ENCODE measurements around the gene ABCA12. TPM values are rescaled to one million over a fixed set of nuclear protein-coding genes. Genes with fewer than 3 reads are reported as not detected.

Gene ABCA12
- polyA plus RNA-seq, 1 of the 3 experiments (the other 2 are of a cell fraction), result 0.07 TPM

DNA sequence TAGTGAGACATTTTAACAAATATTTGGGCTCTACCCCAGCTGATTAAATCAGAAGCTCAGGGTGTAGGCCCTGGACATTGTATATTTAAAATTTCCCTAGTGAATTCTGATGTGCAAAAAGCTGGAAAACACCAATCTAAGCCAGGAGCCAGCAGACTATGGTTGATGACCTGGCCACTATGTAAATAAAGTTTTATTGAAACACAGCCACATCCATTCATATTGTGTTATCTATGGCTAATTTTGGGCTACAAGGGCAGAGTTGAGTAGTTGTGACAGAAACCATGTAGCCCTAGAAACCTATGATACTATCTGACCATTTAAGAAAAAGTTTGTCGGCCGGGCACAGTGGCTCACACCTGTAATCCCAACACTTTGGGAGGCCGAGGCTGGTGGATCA lies 243.0 kb downstream of the ABCA12 start:
- H3K79me2 ChIP-seq (ENCODE audit: insufficient read depth), result no peaks in the 10 kb centered on the region
- 88% methylated on average over 3 of the region's 3 CpGs for WGBS (ENCODE audit: low lambda C conversion rate)
- H3K36me3 ChIP-seq (replicated peaks in 1 of 2; ENCODE audit: control insufficient read depth in 1 of 2, insufficient read depth in 2 of 2, low read length in 1 of 2), result no peaks in the 10 kb centered on the region
- ChIA-PET CTCF (no interaction called here), POLR2A (no interaction called here)
- no peak overlapping the region for H3K27ac ChIP-seq (ENCODE audit: low read depth in 2 of 2, low read length in 1 of 2)
- H2AFZ ChIP-seq (ENCODE audit: low read depth), result no peak overlapping the region
- H3K9me2 ChIP-seq, result no peaks in the 10 kb centered on the region
- no peak overlapping the region for H3K4me2 ChIP-seq
- no peak overlapping the region for H3K9ac ChIP-seq
- no peak overlapping the region for H3K4me3 ChIP-seq (ENCODE audit: low read depth in 2 of 2, low read length in 1 of 2)
- DNase-seq, result no peak
- H3K9me3 ChIP-seq, result no peaks in the 10 kb centered on the region
- H3K4me1 ChIP-seq (ENCODE audit: control insufficient read depth in 1 of 2, insufficient read depth in 2 of 2, low read depth in 1 of 2, low read length in 1 of 2), result no peaks in the 10 kb centered on the region
- no peaks in the 10 kb centered on the region for H3K27me3 ChIP-seq (ENCODE audit: insufficient read depth)
- TF ChIP-seq, protein P1, sequence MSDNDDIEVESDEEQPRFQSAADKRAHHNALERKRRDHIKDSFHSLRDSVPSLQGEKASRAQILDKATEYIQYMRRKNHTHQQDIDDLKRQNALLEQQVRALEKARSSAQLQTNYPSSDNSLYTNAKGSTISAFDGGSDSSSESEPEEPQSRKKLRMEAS (IDR thresholded peaks at IDR 0.05; ENCODE audit: low read depth), result no peak
- TF ChIP-seq RAD21 (IDR thresholded peaks at IDR 0.05; ENCODE audit: low read length) (no peak), FOSL2 (IDR thresholded peaks at IDR 0.05; ENCODE audit: borderline replicate concordance, low read depth) (no peak), MEF2A (IDR thresholded peaks at IDR 0.05; ENCODE audit: borderline replicate concordance, low read depth) (no peak), POLR2AphosphoS5 (IDR thresholded peaks at IDR 0.05; ENCODE audit: low read depth, low read length) (no peak), TCF12 (IDR thresholded peaks at IDR 0.05) (no peak), RXRA (IDR thresholded peaks at IDR 0.05; ENCODE audit: borderline replicate concordance, low read depth) (no peak), RCOR1 (IDR thresholded peaks at IDR 0.05; ENCODE audit: low read length) (no peak), GABPA (IDR thresholded peaks at IDR 0.05; ENCODE audit: low read depth) (no peak), EZH2phosphoT487 (IDR thresholded peaks at IDR 0.05; ENCODE audit: borderline replicate concordance, low read depth) (no peak), JUND (IDR thresholded peaks at IDR 0.05) (no peak), TEAD4 (IDR thresholded peaks at IDR 0.05; ENCODE audit: borderline replicate concordance, insufficient read depth) (no peak), FOXM1 (IDR thresholded peaks at IDR 0.05; ENCODE audit: low read depth) (no peak), REST (IDR thresholded peaks at IDR 0.05; ENCODE audit: low read depth, low read length) (no peak), TAF1 (IDR thresholded peaks at IDR 0.05; ENCODE audit: borderline replicate concordance, low read depth, low read length) (no peak), IRF3 (IDR thresholded peaks at IDR 0.05; ENCODE audit: low read depth, low read length) (no peak), ELF1 (IDR thresholded peaks at IDR 0.05) (no peak), EP300 (IDR thresholded peaks at IDR 0.05; ENCODE audit: borderline replicate concordance in 1 of 2, low read depth in 1 of 2, low read length in 1 of 2) (no peak)
- TF ChIP-seq, protein P2, sequence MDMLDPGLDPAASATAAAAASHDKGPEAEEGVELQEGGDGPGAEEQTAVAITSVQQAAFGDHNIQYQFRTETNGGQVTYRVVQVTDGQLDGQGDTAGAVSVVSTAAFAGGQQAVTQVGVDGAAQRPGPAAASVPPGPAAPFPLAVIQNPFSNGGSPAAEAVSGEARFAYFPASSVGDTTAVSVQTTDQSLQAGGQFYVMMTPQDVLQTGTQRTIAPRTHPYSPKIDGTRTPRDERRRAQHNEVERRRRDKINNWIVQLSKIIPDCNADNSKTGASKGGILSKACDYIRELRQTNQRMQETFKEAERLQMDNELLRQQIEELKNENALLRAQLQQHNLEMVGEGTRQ (IDR thresholded peaks at IDR 0.05; ENCODE audit: borderline replicate concordance, low read depth, low read length), result no peak
- TF ChIP-seq, protein P3, sequence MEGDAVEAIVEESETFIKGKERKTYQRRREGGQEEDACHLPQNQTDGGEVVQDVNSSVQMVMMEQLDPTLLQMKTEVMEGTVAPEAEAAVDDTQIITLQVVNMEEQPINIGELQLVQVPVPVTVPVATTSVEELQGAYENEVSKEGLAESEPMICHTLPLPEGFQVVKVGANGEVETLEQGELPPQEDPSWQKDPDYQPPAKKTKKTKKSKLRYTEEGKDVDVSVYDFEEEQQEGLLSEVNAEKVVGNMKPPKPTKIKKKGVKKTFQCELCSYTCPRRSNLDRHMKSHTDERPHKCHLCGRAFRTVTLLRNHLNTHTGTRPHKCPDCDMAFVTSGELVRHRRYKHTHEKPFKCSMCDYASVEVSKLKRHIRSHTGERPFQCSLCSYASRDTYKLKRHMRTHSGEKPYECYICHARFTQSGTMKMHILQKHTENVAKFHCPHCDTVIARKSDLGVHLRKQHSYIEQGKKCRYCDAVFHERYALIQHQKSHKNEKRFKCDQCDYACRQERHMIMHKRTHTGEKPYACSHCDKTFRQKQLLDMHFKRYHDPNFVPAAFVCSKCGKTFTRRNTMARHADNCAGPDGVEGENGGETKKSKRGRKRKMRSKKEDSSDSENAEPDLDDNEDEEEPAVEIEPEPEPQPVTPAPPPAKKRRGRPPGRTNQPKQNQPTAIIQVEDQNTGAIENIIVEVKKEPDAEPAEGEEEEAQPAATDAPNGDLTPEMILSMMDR (IDR thresholded peaks at IDR 0.05), result no peak
- H3F3A ChIP-seq (replicated peaks; ENCODE audit: insufficient read depth), result no peaks in the 10 kb centered on the region
- H4K20me1 ChIP-seq (ENCODE audit: insufficient read depth), result no peaks in the 10 kb centered on the region
